Right lobe of liver (tissue), 6 donors: ENCODE data around the gene ZMYND11. TPM values are rescaled to one million over a fixed set of nuclear protein-coding genes. Genes with fewer than 3 reads are reported as not detected.

Experiments
- ATAC-seq, 4 donors: fragments of 200-7000 bp; cut with Tn5 transposase; one replicate each; pipeline ENCODE4 v1.9.1; 2020; ENCODE audit warnings: mild to moderate bottlenecking in 4 of 4, moderate library complexity in 4 of 4
- DNase-seq, 3 donors: peaks; one replicate each; pipeline ENCODE4 v3.0.0-alpha.2; 2020
- H3K27ac ChIP-seq, 3 donors: fragments of 200-600 bp; one replicate each; pipeline ENCODE4 v1.8.0; 2022
- H3K27me3 ChIP-seq, 2 donors: fragments of 200-600 bp; one replicate each; pipeline ENCODE4 v1.8.0; 2022
- H3K36me3 ChIP-seq, 4 donors: fragments of 200-600 bp; sonication (generic) in 1 of 4; one replicate each; pipeline versions ENCODE4 v1.5.1 to v1.8.0; 2017 to 2022; ENCODE audit warnings: control low read depth in 1 of 4
- H3K4me1 ChIP-seq, 4 donors: fragments of 200-600 bp; sonication (generic) in 1 of 4; one replicate each; pipeline versions ENCODE4 v1.5.1 to v1.8.0; 2017 to 2022; ENCODE audit warnings: control low read depth in 1 of 4
- H3K4me3 ChIP-seq, 3 donors: fragments of 200-600 bp; one replicate each; pipeline ENCODE4 v1.8.0; 2022
- H3K9me3 ChIP-seq, 4 donors: fragments of 200-600 bp; sonication (generic) in 1 of 4; one replicate each; pipeline versions ENCODE4 v1.5.1 to v1.8.0; 2017 to 2022; ENCODE audit warnings: control low read depth in 1 of 4
- CTCF ChIP-seq, 4 donors: fragments of 200-600 bp in 3 of 4; fragments of 450-650 bp in 1 of 4; IDR thresholded peaks; one replicate each; pipeline versions ENCODE4 v1.5.1 to v1.8.0; 2016 to 2022; ENCODE audit warnings: antibody characterized with exemption in 4 of 4, mild to moderate bottlenecking in 2 of 4
- POLR2A ChIP-seq: fragments of 450-650 bp; IDR thresholded peaks from one replicate; pipeline ENCODE4 v1.6.1; 2017; ENCODE audit warnings: antibody characterized with exemption, mild to moderate bottlenecking
- WGBS: methylation state at CpG from one replicate; pipeline ENCODE4 v1.1.6; 2018; ENCODE audit warnings: low coverage, low lambda C conversion rate; ENCODE audit not compliant: insufficient coverage; ENCODE audit errors: missing lambda C conversion rate; 5-methylcytosine and 5-hydroxymethylcytosine counted together
- intact Hi-C, 2 donors: fragments of 100-400 bp; cut with DNase I; formaldehyde crosslinking; loops; one replicate each; pipeline versions ENCODE4 v1.11.2 to v1.14.1; 2022
- total RNA-seq, 6 experiments: library from RNA; depleted of rRNA in 2 of 6; stranded (reverse); fragments of >200 nt in 2 of 6; fragmentation: NEBNext Ultra II Directional in 3 of 6; extraction: Animal tissue kit (Norgen Biotek cat#: 25700) in 3 of 6; gene quantifications; one replicate each; pipeline versions ENCODE4 v1.1.0 to v1.2.4, GENCODE V29; 2016 to 2023
- donor health status: DM: no; HTN: yes; CAD: no.
- donor health status: DM: no; HTN: no; CAD: no.
- donor health status: DM: no; HTN: no; CAD: no.
- donor health status: DM: no; HTN: yes; CAD: no.
- donor health status: DM: no; HTN: yes; CAD: no.

The ZMYND11 gene
- total RNA-seq, 6 experiments from 2014 or later, result 22.5 to 30.6 (median 24.4) TPM

GRCh38 chr10:232061-232460 lies 96.8 kb downstream of the ZMYND11 start:
- DNase-seq, result no peak
- TF ChIP-seq POLR2A (no peak), CTCF (IDR thresholded peaks at IDR 0.05) (no peak)
- 93% methylated on average over 3 of the region's 3 CpGs for WGBS
- H3K27me3 ChIP-seq, result no peaks in the 10 kb centered on the region
- H3K9me3 ChIP-seq, result no peaks in the 10 kb centered on the region
- intact Hi-C loops, result no loop called here
- no peak overlapping the region for H3K4me3 ChIP-seq
- H3K27ac ChIP-seq, result no peak overlapping the region
- no peaks in the 10 kb centered on the region for H3K4me1 ChIP-seq
- no peak for ATAC-seq
- H3K36me3 ChIP-seq, result peaks cover 0 to under 1% (median 0%) of the 10 kb centered on the region in 4 donors

- H3K36me3 ChIP-seq, result peaks cover 0 to 9% (median under 1%) of the 10 kb centered on the region in 4 donors
- WGBS, result 100% methylated on average over 3 of the region's 11 CpGs
- no peak for TF ChIP-seq CTCF (IDR thresholded peaks at IDR 0.05)
- TF ChIP-seq POLR2A, result no peak
- H3K4me1 ChIP-seq, result no peaks in the 10 kb centered on the region
- H3K4me3 ChIP-seq, result no peak overlapping the region
- no peak overlapping the region for H3K27ac ChIP-seq
- no peak for ATAC-seq
- DNase-seq, result no peak
- intact Hi-C loops, result no loop called here
- no peaks in the 10 kb centered on the region for H3K9me3 ChIP-seq
- H3K27me3 ChIP-seq, result no peaks in the 10 kb centered on the region
Observed at GRCh38 chr10:232878-233277, 97.6 kb downstream of the ZMYND11 start.

GRCh38 chr10:234708-235406 lies 99.6 kb downstream of the ZMYND11 start:
- Histone ChIP-seq H3K4me1 (no peaks in the 10 kb centered on the region), H3K27ac (no peak overlapping the region), H3K9me3 (no peaks in the 10 kb centered on the region), H3K36me3 (peaks cover 0 to 17% (median 4%) of the 10 kb centered on the region in 4 donors), H3K27me3 (no peaks in the 10 kb centered on the region), H3K4me3 (no peak overlapping the region)
- ATAC-seq (no peak), DNase-seq (no peak)
- TF ChIP-seq POLR2A (no peak), CTCF (IDR thresholded peaks at IDR 0.05) (no peak)
- WGBS, result 90% methylated on average over 9 of the region's 9 CpGs
- intact Hi-C loops, result no loop called here

GRCh38 chr10:235915-236314 lies 100.7 kb downstream of the ZMYND11 start:
- TF ChIP-seq POLR2A, result no peak
- TF ChIP-seq CTCF (IDR thresholded peaks at IDR 0.05), result no peak
- H3K27me3 ChIP-seq, result no peaks in the 10 kb centered on the region
- peaks cover 0 to 25% (median 4%) of the 10 kb centered on the region in 4 donors for H3K36me3 ChIP-seq
- WGBS, result 62% methylated on average over 3 of the region's 3 CpGs
- H3K9me3 ChIP-seq, result no peaks in the 10 kb centered on the region
- no peak overlapping the region for H3K4me3 ChIP-seq
- no peak for ATAC-seq
- intact Hi-C loops, result no loop called here
- H3K27ac ChIP-seq, result no peak overlapping the region
- H3K4me1 ChIP-seq, result no peaks in the 10 kb centered on the region
- no peak for DNase-seq
